Adrenal gland (tissue), 5 donors: Measurements from ENCODE around the gene CFAP97.

ENCODE experiments used
- POLR2A ChIP-seq, 2 donors: fragments of 450-650 bp; IDR thresholded peaks; one replicate each; pipeline ENCODE4 v1.6.1; 2017; ENCODE audit warnings: antibody characterized with exemption in 2 of 2, mild to moderate bottlenecking in 2 of 2, moderate library complexity in 1 of 2
- TF ChIP-seq, protein P1 (sequence below), 6 experiments: fragments of 450-650 bp in 4 of 6; fragments of 200-600 bp in 2 of 6; sonication (generic) in 1 of 6; IDR thresholded peaks; 1 replicate in 5 of 6; 2 replicates in 1 of 6; pipeline versions ENCODE4 v1.5.1 to v1.8.0; 2016 to 2021; ENCODE audit warnings: antibody characterized with exemption in 6 of 6, mild to moderate bottlenecking in 2 of 6, moderate library complexity in 1 of 6
- donor health status: DM: no; HTN: no; CAD: no.

DNA sequence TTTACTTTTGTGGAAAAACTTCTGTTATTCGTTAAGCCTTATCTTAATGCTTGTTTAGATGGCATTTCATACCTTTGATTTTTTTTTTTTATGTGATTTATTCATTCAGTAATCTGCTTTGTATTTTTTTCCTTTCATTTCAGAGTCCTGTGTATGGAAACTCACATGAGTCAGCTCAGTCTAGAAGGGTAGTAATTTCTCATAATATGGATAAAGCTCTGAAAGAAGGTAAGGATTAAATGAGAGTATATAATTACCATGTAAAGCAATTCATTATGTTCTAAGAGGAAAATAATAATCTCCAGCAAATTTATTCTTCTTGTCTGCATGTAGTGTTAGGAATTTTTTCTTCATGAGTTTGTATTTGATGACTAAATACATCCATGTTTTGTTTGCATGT lies 43.4 kb upstream of the CFAP97 start:
- TF ChIP-seq, protein P1, sequence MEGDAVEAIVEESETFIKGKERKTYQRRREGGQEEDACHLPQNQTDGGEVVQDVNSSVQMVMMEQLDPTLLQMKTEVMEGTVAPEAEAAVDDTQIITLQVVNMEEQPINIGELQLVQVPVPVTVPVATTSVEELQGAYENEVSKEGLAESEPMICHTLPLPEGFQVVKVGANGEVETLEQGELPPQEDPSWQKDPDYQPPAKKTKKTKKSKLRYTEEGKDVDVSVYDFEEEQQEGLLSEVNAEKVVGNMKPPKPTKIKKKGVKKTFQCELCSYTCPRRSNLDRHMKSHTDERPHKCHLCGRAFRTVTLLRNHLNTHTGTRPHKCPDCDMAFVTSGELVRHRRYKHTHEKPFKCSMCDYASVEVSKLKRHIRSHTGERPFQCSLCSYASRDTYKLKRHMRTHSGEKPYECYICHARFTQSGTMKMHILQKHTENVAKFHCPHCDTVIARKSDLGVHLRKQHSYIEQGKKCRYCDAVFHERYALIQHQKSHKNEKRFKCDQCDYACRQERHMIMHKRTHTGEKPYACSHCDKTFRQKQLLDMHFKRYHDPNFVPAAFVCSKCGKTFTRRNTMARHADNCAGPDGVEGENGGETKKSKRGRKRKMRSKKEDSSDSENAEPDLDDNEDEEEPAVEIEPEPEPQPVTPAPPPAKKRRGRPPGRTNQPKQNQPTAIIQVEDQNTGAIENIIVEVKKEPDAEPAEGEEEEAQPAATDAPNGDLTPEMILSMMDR (IDR thresholded peaks at IDR 0.05): no peak
- TF ChIP-seq POLR2A (IDR thresholded peaks at IDR 0.05): no peak
